Pancreas (tissue), 10 donors: Measurements from ENCODE around the gene CNTFR. TPM values are rescaled to one million over a fixed set of nuclear protein-coding genes. Genes with fewer than 3 reads are reported as not detected.

Experiments
- ATAC-seq, 4 donors: fragments of 200-7000 bp; cut with Tn5 transposase; one replicate each; pipeline versions ENCODE4 v1.8.0 to v1.9.1; 2020; ENCODE audit warnings: mild to moderate bottlenecking in 4 of 4, moderate library complexity in 4 of 4
- DNase-seq, 6 donors: peaks; one replicate each; pipeline ENCODE4 v3.0.0-alpha.2; 2020
- FAIRE-seq: peaks from 2 replicates; lab custom pipeline; 2012; peaks lifted over from hg19 to GRCh38; lab: Jason Lieb, UNC
- H3K27ac ChIP-seq, 4 donors: fragments of 200-600 bp; sonication (generic); 1 replicate in 3 of 4; 2 replicates in 1 of 4; pipeline versions ENCODE4 v1.5.0 to v1.8.0; 2020
- H3K27me3 ChIP-seq, 4 donors: fragments of 200-600 bp; one replicate each; pipeline ENCODE4 v1.8.0; 2021
- H3K36me3 ChIP-seq, 3 donors: fragments of 200-600 bp; sonication (generic) in 1 of 3; one replicate each; pipeline versions ENCODE4 v1.5.0 to v1.8.0; 2020 to 2021
- H3K4me1 ChIP-seq, 3 donors: fragments of 200-600 bp; one replicate each; pipeline ENCODE4 v1.8.0; 2021
- H3K4me3 ChIP-seq, 4 donors: fragments of 200-600 bp; sonication (generic) in 2 of 4; one replicate each; pipeline versions ENCODE4 v1.5.0 to v1.8.0; 2020 to 2021
- H3K9me3 ChIP-seq, 4 donors: fragments of 200-600 bp; one replicate each; pipeline ENCODE4 v1.8.0; 2021
- CTCF ChIP-seq, 4 donors: fragments of 200-600 bp; sonication (generic) in 3 of 4; IDR thresholded peaks; one replicate each; pipeline versions ENCODE4 v1.5.0 to v1.8.0; 2021; ENCODE audit warnings: antibody characterized with exemption in 4 of 4
- WGBS, 2 donors: extraction: QIAGEN DNeasy Blood & Tissue Kit; methylation state at CpG; one replicate each; pipeline ENCODE4 v1.1.7; 2013; 5-methylcytosine and 5-hydroxymethylcytosine counted together
- intact Hi-C, 3 donors: fragments of 100-400 bp; cut with DNase I; formaldehyde crosslinking; loops; one replicate each; pipeline versions ENCODE4 v1.11.1 to v1.14.2; 2022
- polyA plus RNA-seq, 2 donors: library from polyadenylated mRNA; stranded (reverse); fragments of 200-250 nt; gene quantifications; one replicate each; pipeline ENCODE4 v1.2.3, GENCODE V29; 2013
- total RNA-seq, 6 donors: library from RNA; stranded (reverse); fragmentation: NEBNext Ultra II Directional in 4 of 6; extraction: Animal tissue kit (Norgen Biotek cat#: 25700) in 4 of 6; gene quantifications; one replicate each; pipeline versions ENCODE4 v1.2.1 to v1.2.4, GENCODE V29; 2021 to 2023
- donor health status: healthy with polysubstance abuse.
- donor health status: DM: no; HTN: no; CAD: no; lungs with moderate emphysema.
- donor health status: DM: no; HTN: no; CAD: no.
- donor health status: control.
- donor health status: control.
- donor health status: Bipolar disorder and iron deficiency.
- donor health status: DM: yes; HTN: yes; CAD: no.
- donor health status: DM: no; HTN: no; CAD: no.
- donor health status: DM: no; HTN: no; CAD: no.
- donor health status: DM: yes; HTN: yes; CAD: no.

Gene CNTFR
- total and polyA plus RNA-seq, 8 donors: 0.12 to 2.6 (median 0.87) TPM; not detected in 1

GRCh38 chr9:34590381-34591247 is 1.1 kb upstream of the CNTFR start:
- TF ChIP-seq CTCF (IDR thresholded peaks at IDR 0.05): no peak
- intact Hi-C loops: loop anchor here in 2 of 3 donors (5.0 to 10.0 kb wide), 4 partner anchors 38 to 186 kb away; no protein-coding TSS in a partner anchor
- FAIRE-seq (no peak), DNase-seq (peak in 1 of 6 donors; percentile 71), ATAC-seq (peak; percentile 16 to 45 (median 24))
- WGBS, 2 donors: 24 to 26% methylated on average over 39 to 40 of the region's 40 CpGs
- H3K36me3 ChIP-seq: no peaks in the 10 kb centered on the region
- no peaks in the 10 kb centered on the region for H3K9me3 ChIP-seq
- H3K4me3 ChIP-seq: peak overlapping the region in 3 of 4 donors; percentile 5 to 38 (median 18)
- H3K27ac ChIP-seq: no peak overlapping the region
- H3K27me3 ChIP-seq: peaks cover 0 to 21% (median 4%) of the 10 kb centered on the region in 4 donors
- peaks cover 0 to 3% (median 0%) of the 10 kb centered on the region in 3 donors for H3K4me1 ChIP-seq

DNA sequence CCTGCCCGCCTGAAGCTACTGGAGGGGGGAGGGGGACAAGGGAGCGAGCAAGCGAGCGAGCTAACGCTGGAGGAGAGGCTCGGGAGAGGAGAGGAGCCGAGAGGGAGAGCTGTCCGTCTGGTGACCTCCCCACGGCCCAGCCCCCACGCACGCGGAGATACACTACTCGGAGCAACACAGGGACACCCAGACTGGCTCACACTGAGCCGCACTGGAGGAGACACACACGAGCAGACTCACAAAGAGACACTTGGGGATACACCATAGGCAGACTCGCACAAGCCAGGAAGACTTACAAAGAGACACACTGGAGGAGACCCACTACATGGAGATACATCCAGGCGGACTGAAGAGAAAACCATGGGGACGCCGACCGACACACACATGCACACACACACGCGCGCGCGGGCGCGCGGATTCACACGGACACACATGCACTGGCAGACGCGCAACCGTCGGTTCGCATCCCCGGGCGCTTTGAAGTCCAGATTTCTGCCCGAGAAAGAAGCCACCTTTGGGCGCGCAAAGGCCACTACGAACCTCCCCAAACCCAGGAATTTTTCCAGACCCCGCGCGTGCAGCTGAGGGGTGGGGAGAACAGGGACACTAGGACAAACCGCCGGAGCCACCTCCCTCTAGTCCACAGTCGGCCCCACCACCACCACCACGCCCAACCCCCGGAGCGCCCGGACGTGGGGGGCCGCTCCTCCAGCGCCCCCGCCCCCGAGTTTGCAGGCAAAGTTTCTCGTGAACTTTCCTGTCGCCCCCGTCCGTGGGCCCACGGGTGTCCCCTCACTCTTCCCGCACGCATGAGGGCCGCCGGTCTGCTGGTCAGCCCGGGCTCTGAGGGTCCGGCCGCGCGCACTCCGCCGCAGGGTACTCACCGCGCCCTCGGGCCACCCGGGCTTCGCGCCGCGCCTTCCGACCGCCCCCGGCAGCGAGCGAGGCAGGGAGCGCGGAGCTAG is 571 bp downstream of the CNTFR start:
- intact Hi-C loops: no loop called here
- no peak for DNase-seq
- no peak for FAIRE-seq

GRCh38 chr9:34587271-34587670 is 2.3 kb downstream of the CNTFR start:
- 42 to 43% methylated on average over 2 of the region's 2 CpGs for WGBS, 2 donors
- FAIRE-seq: no peak

More for the DNA sequence above, 571 bp downstream of the CNTFR start:
- TF ChIP-seq CTCF (IDR thresholded peaks at IDR 0.05): no peak
- Histone ChIP-seq H3K4me1 (peaks cover 0 to 3% (median 0%) of the 10 kb centered on the region in 3 donors), H3K27ac (no peak overlapping the region), H3K4me3 (peak overlapping the region in 3 of 4 donors; percentile 10 to 38 (median 31)), H3K9me3 (no peaks in the 10 kb centered on the region), H3K36me3 (no peaks in the 10 kb centered on the region), H3K27me3 (peaks cover 0 to 25% (median 4%) of the 10 kb centered on the region in 4 donors)
- ATAC-seq: no peak
- 2% methylated on average over 71 to 86 of the region's 86 CpGs for WGBS, 2 donors

More at GRCh38 chr9:34587271-34587670, 2.3 kb downstream of the CNTFR start:
- no peak for DNase-seq
- peaks cover 0 to 3% (median 0%) of the 10 kb centered on the region in 3 donors for H3K4me1 ChIP-seq
- H3K27me3 ChIP-seq: peaks cover 0 to 25% (median 3%) of the 10 kb centered on the region in 4 donors
- intact Hi-C loops: no loop called here
- H3K36me3 ChIP-seq: no peaks in the 10 kb centered on the region
- no peak for ATAC-seq
- no peak overlapping the region for H3K4me3 ChIP-seq
- TF ChIP-seq CTCF (IDR thresholded peaks at IDR 0.05): no peak
- H3K27ac ChIP-seq: no peak overlapping the region
- no peaks in the 10 kb centered on the region for H3K9me3 ChIP-seq
